Measurements from ENCODE around the gene ZNF500. TPM values are rescaled to one million over a fixed set of nuclear protein-coding genes. Genes with fewer than 3 reads are reported as not detected.

ZNF500 gene
- total RNA-seq, 4 donors from 2014 or later: 7.9 to 17.6 (median 12.4) TPM

DNA sequence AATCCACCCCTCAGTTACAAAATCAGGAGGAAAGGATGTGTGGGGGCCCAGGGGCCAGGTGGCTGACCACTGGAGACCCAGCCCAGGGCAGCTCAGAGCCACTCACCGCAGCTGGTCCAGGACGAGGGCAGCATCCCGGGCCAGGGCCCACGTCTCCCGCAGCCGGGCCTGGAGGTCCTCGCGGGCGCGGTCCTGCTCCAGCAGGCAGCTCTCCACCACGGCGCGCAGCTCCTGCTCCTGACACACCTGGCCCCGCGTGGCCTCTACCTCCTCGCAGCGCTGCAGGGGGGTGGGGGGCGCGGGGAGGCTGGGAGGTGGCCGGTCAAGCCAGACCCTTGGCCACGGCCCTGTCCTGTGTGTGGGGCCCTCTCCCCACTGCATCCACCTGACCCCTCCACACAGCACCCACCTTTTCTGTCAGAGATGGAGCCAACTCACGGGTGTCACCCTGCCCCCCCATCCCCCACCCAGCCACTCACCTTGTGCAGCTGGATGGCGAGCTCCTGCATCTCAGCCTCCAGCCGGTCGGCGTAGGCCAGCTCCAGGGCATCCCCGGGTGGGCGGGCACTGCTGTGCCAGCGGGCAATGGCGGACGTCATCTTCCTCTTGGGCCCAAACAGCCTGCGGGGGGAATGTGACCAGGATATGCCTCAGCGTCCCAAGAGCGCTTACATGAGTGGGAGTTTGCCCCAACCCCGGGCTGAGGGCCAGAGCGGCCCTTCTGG lies 68.5 kb downstream of the ZNF500 start:
- Histone ChIP-seq H3K4me3 (no peak overlapping the region), H3K27ac (no peak overlapping the region), H3K4me1 (peaks cover 32% of the 10 kb centered on the region), H3K9me3 (no peaks in the 10 kb centered on the region), H3K27me3 (no peaks in the 10 kb centered on the region), H3K36me3 (peaks cover 68% of the 10 kb centered on the region)
- WGBS: 92% methylated on average over 11 of the region's 36 CpGs
- TF ChIP-seq EP300 (IDR thresholded peaks at IDR 0.05) (no peak), POLR2A (IDR thresholded peaks at IDR 0.05) (no peak), POLR2AphosphoS5 (IDR thresholded peaks at IDR 0.05) (no peak)
- TF ChIP-seq, protein P1, sequence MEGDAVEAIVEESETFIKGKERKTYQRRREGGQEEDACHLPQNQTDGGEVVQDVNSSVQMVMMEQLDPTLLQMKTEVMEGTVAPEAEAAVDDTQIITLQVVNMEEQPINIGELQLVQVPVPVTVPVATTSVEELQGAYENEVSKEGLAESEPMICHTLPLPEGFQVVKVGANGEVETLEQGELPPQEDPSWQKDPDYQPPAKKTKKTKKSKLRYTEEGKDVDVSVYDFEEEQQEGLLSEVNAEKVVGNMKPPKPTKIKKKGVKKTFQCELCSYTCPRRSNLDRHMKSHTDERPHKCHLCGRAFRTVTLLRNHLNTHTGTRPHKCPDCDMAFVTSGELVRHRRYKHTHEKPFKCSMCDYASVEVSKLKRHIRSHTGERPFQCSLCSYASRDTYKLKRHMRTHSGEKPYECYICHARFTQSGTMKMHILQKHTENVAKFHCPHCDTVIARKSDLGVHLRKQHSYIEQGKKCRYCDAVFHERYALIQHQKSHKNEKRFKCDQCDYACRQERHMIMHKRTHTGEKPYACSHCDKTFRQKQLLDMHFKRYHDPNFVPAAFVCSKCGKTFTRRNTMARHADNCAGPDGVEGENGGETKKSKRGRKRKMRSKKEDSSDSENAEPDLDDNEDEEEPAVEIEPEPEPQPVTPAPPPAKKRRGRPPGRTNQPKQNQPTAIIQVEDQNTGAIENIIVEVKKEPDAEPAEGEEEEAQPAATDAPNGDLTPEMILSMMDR (IDR thresholded peaks at IDR 0.05): no peak
- DNase-seq (ENCODE audit: low spot score in 2 of 2): no peak

Other genes starting within 250 kb of the ZNF500 start
- 10 to 100 TPM; 14.7 to 30.0 (median 21.3) TPM for gene CDIP1, start 228.4 kb downstream of the ZNF500 start, total RNA-seq
- 1 to 10 TPM in 1 of 4 donors, under 1 TPM in 3; 0.15 to 1.2 (median 0.33) TPM for gene C16orf96, start 210.8 kb downstream of the ZNF500 start, total RNA-seq
- gene UBALD1, start 152.3 kb downstream of the ZNF500 start, total RNA-seq: 10 to 100 TPM; 11.5 to 29.7 (median 15.2) TPM
- gene MGRN1, start 142.3 kb downstream of the ZNF500 start, total RNA-seq: 10 to 100 TPM; 30.8 to 58.2 (median 44.8) TPM
- 10 to 100 TPM; 19.9 to 32.7 (median 24.6) TPM for gene NUDT16L1, start 73.6 kb downstream of the ZNF500 start, total RNA-seq
- 10 to 100 TPM; 11.5 to 36.5 (median 20.0) TPM for gene ANKS3, start 32.9 kb downstream of the ZNF500 start, total RNA-seq
- gene DNAAF8, start 32.6 kb downstream of the ZNF500 start, total RNA-seq: 1 to 10 TPM in 2 of 4 donors, under 1 TPM in 1, not detected in 1; 0.36 to 1.7 (median 1.4) TPM
- not detected for gene SEPTIN12, start 21.2 kb upstream of the ZNF500 start, total RNA-seq
- 10 to 100 TPM in 3 of 4 donors, not detected in 1; 10.1 to 20.9 (median 18.7) TPM for gene SMIM22, start 28.2 kb upstream of the ZNF500 start, total RNA-seq
- gene ROGDI, start 35.5 kb upstream of the ZNF500 start, total RNA-seq: 10 to 100 TPM in 3 of 4 donors, 1 to 10 TPM in 1; 9.8 to 16.1 (median 12.2) TPM
- 10 to 100 TPM; 42.2 to 76.0 (median 50.7) TPM for gene GLYR1, start 80.1 kb upstream of the ZNF500 start, total RNA-seq
- 10 to 100 TPM; 25.7 to 43.9 (median 38.6) TPM for gene UBN1, start 80.3 kb upstream of the ZNF500 start, total RNA-seq
- gene PPL, start 170.0 kb upstream of the ZNF500 start, total RNA-seq: 100 to 1,000 TPM; 304 to 377 (median 350) TPM
- gene SEC14L5, start 191.2 kb upstream of the ZNF500 start, total RNA-seq: 1 to 10 TPM; 1.0 to 1.8 (median 1.4) TPM